NCI-H748 treated with DMSO at 0.1 percent for 48 hours (cell line): ENCODE results near the gene CPA1.

Experiments
- DNase-seq: peaks from one replicate; lab custom pipeline; 2025; lab: John Stamatoyannopoulos, UW

The CPA1 gene

DNA sequence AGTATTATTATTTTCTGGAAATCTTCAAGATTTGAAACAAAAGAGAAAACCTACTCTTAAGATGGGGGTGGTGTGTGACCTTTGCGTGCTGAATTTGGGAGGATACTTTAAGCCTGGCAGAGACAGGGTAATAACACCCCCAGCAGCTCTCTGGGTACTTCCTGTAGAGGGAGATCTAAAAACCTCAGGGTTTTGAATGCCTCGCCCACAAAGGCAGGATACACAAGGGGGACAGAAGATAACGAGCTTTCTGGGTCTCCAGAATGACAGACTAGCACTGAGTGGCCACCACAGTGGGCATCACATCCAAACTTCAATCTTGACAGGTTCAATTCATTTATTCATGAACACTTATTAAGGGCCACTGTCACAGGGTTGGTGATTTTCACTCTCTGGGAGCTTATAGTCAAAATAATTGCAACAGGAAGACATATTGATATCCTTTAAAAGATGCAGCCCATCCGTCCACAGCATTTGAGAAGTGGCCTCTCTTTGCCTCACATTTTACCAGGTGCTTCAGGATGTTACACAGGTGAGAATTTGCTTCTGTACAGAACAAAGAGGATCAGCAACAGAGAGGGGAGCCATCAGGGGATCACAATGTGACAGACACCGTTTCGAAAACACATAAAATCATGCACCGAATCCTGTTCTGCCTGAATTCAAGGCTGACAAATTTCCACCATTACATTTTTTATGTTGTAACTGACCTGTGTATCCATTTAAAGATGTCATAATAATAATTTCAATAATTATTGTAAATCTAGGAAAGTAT, 14.3 kb downstream of the CPA1 start:
- no peak for DNase-seq

DNA sequence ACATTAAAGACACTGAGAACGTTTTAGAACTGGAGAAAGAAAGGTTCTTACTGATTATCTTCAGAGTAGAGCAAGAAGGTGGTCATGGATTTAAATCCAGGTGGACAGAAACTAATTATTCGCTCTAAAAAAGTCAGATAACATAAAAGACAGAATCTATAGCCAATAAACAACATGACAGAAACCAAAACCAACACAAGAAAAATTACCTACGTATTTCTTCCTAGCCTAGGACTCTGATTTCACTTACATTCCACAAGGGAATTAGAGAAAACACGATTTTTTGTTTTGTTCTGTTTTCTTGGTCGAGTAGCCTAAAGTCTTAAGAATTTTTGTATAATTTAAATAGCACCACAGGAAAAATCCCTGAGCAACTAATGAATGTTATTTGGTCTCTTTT, 15.1 kb downstream of the CPA1 start:
- no peak for DNase-seq

DNA sequence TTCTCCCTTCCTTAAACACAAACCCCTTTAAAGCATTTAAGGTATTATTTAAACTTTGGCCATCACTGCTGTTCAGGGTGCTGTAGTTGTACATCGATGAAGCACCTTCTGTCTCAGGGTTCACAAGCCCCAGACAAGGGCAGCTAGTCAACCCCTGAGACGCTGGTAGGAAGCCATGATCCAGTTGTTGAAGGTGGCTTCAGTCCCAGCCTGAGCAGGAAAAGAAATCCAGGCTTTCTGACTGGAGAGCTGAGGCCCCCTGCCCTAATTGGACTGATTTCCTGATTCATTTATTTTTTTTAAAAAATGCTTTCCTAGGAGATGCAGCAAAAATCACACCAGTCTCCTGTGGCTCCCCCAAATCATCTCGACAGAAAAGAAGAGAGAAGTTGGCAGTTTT, 15.8 kb downstream of the CPA1 start:
- DNase-seq = no peak

DNA sequence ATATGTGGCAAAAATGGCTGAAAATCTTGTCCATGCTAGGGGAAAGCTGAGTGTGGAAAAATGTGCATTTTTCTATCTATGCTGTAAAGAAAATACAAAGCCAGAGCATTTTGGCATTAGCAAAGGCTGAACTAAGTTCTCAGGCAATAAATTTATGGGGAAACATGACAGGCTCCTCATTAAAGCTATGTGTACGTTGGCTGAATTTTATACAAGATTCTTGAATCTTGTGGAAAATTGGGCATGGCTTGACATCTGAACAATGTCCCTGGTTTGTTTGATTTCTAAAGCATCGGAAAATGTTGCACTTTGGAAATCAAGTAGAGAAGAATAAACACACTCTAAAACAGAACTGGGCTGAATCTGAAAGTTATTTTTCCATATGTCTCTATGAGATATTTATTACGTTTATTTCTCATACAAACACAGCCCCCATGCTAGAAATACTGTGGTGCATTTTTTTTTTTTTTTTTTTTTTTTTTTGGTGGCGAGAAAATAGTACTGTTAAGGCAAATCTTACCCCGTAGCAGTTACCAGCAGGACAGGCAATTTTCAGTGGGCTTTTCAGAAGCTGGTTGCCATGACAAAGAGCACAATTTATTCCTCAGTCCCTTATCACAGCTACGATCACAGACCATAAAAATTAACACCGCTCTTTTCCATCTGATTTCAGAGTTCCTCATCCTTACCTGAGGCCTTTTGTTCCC, 16.9 kb downstream of the CPA1 start:
- DNase-seq = no peak

DNA sequence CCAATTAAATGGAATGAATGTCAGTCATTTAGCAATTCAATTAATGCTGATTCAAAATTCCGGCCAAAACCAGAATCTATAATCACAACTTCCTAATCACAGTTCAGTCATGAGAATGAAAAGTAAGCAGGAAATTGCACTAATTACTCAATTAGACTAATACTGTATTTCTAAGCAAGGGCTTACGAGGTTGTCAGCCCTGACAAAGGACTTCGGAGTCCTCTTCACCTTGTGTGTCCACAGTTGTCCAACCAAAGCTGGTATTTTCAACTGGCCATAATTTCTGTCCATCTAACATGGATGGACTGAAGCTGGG, 17.4 kb downstream of the CPA1 start:
- peak; percentile 98 for DNase-seq

DNA sequence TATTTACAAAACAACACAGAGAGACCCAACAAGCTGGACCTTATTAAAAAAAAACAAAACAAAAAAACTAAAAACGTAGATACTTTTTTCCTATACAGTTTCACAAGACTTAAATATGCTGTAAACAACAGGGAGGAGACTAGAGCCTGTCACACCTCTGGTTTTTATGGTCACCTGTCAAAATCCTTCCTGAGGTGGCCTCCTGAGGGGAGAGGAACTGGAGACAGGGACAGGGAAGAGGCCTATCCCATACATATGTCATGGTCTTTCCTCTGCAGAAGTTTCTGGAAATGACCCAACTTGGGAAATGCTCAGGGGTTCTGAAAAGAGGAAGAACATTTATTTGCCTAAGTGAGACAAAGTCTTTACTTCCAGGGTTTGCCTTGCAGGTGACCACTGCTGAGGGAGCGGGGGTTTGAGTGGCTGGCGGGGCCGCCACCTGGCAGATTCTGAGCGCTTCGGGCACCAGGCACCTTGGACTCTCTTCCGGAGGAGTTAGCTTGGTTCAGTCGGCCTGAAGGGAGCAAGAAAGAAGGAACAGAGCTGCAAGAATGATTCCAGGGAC, 18.3 kb downstream of the CPA1 start:
- DNase-seq = no peak

DNA sequence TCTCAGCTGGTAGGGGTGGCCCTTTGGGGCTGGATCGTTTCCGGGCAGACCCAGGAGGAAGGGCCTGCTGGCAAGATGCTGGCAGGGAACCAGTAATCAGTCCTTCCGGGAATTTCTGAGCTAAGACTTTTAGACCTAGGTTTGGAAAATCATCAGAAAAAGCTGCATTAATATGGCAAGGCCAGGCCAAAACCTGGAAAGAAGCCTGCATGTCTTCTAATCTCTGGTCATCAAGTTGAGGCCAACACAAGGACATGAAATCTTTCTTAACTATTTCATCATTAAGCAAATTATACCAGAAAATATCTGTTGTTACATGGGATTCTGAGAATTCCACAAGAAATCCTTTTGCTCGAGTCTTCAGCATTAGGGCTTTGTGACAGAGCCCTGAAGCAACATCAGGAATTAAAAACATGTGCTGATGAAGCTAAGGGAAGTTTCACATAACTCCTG, 19.9 kb downstream of the CPA1 start:
- DNase-seq = no peak

DNA sequence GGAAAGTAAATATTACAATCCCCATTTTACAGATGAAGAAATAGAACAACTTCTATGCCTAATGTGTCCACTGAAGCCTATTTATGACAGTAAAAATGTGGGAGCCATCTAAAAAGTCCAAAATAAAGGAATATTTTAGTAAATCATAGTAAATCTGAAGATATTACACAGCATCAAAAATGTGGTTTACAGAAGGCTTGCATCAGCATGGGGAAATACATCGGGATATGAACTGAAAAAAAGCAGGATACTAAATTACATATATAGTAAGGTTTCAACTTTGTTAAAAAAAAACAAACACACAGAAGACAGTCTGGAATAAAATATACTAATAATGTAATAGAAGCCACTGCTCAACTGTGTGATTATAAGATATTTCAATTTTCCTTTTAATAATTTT, 20.8 kb downstream of the CPA1 start:
- no peak for DNase-seq

DNA sequence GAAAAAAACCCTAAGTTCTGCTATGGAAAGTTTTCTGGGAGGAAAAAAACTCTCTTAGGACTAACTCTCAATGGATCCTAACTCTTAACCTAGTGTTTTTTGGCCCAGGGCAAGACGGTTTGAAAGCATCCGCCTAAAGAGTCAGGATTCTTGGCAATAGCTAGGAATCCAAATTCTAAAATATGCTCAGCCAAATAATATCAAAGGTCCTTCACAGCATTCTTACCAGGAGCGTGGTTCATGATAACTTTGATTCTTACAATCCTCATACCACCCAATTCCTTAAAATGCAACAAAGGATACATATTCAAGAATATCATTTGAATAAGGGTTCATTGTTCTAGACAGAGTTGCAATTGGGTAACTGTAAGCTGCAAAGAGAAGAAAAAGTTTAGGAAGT, 21.3 kb downstream of the CPA1 start:
- DNase-seq = no peak

DNA sequence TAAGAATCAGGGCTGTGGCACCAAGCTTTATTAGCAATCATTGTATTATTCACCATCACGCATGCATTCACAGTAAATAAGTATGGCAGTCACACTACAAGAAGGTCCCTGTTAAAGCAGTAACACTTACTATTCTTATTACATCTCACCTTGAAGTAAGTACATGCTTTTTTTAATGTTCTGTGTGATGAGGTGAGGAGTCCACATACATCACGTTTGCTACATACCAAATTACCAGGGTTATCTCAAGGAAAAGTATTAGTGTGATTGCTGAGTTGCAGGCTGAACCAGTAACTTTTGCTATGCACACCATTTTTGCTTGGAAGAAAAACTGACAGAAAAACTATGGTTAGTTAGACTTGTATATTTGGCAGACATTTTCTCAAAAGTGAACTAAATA, 24.7 kb downstream of the CPA1 start:
- no peak for DNase-seq

DNA sequence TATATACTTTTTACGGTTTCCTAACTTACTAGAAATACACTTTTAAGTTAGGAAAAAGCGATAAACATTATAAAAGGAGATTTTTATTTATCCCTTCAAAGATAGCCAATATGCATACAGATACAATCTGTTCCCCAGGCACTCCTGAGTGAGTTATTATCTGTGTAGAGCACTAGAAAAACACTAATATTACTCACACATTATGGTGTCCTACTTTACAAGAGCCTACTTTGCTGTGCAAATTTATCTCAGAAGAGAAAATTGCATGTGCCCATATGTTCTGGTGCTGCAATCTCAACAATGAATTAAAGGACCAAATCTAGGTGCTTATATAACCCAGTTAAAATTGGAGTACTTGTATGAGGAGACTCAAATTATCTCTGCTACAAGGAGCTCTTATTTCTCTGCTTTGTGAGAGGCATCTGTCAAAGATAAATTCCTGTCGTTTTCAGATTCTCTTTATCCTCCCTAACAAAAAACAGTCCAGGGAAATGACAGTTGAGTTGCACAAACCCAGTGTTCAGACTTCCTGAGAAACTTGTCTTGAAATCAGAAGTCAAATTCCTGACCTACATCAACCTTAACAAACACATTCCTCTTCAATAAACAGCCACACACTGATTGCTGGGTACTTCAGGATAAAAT, 28.9 kb downstream of the CPA1 start:
- DNase-seq = no peak

DNA sequence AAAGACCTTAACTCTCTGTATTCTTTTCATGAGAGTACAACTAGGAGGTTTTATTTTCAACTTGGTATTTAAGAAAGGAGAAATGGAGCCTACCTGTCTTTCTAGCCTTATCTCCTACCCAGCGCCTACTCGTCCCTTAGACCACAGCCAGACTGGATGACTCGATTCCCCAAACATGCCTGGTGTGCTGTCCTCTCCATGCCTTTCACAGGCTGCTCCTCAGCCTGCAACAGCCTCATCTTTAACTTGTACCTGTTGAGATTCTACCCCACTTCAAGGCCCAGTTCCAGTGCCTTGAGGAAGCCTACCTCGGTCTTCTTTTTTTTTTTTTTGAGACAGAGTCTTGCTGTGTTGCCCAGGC, 29.4 kb downstream of the CPA1 start:
- DNase-seq = no peak

DNA sequence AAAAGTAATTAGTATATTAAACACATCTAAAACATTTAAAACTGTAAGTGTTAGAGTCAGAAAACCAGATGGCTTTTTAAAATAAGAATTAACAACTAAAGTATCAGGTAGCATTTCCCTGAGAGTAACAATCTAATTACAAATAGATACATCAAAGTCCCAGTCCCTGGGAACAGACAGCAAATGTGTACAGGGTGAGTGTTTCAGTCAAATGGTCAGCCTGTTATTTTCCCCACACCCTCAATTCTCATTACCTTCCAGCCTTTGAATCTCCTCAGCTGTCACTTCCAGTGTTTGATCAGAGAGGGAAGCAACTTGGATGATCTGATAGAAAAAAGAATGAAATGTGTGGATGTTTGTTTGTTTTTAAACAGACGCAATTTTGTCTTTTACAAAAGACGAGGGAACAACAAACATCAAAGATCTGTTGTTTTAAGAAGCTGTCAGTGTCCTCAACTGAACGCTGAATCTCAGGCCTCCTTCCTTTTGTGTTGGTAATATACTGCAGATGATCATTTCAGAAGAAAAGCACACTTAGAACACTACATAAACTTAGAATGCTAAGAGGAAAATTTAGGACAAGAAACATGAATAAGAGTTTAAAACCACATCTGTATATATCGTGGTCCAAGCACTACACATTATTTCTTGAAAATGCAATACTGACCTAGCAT, 30.7 kb downstream of the CPA1 start:
- peak; percentile 59 for DNase-seq

DNA sequence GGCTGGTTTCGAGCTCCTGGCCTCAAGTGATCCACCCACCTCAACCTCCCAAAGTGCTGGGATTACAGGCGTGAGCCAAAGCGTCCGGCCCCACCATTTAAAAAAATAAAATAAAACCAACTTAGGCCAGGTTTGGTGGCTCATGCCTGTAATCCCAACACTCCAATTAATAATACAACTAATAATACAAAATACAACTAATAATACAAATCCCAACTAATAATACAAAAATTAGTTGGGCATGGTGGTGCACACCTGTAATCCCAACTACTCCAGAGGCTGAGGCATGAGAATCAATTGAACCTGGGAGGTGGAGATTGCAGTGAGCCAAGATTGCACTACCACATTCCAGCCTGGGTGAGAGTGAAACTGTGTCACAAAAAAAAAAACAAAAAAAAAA, 32.9 kb downstream of the CPA1 start:
- no peak for DNase-seq

DNA sequence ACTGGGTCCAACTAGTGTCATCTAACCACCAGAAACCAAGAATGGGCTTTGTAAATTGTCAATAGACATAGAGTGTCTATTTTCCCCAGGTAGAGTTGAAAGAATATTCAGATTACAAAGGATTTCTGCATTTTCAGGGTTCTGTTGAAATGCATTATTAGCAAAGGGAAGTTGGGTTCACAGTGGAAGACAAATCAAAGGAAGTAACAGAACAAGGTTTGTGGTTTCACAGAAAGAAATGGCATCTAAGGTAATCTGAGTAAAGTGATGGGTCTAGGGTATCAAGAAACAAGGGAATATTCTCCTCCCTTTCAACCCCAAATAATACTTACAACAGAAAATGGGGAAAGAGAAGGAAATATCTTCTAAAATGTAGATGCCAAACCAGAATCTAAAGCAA, 34.7 kb downstream of the CPA1 start:
- no peak for DNase-seq

DNA sequence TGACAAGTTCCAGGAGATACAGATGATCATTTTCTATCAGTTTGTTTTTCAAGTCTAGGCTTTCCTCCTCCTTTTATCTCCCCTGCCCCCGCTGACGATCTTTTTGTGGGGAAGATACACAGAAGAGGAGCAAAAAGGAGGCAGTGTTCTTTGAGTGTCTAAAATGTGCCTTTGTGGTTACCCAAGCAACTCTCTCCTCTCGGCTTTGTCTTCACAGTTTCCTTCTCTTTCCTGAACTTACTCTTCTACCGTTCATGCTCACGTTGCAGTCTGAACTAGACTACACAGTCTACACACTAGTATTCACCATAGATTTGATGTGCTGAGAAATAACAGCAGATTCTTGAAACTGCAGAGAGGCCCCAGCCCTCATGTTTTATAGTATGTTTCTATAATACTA, 36.9 kb downstream of the CPA1 start:
- DNase-seq = no peak

DNA sequence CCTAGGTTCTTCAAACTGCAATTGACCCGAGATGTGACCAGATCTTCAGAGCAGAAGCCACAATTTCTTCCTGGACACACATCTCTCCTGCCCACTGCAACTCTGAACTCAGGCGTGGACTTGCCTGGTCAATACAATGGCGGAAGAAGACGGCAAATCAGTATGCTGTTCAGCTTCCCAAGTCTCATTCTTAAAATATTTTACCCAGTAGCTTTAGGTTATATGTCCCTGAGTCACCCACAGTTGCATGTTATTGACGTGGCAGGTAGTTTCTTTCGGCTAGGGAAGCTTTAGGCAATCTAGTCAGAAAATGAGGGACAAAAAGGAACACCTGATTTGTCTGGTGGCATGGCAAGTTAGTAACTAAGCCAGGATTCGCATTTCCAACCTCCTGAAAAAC, 38.0 kb downstream of the CPA1 start:
- no peak for DNase-seq

DNA sequence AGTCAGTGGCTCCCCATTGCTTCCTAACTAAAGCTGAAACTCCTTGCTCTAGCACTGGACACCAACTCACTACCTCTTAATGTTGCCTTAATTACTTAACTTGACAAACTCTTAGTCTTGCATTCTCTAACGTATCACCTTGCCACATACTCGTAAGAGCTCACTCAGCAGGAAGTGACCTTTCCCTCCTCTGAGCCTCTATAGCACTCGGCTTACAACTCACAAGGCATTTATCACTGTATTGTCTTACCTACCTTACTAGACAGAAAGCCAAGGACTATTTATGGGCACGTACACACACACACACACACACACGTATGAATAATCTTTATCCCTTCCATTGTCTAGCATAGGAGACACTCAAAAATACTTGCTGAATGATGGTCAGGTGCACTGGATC, 39.4 kb downstream of the CPA1 start:
- peak; percentile 70 for DNase-seq

DNA sequence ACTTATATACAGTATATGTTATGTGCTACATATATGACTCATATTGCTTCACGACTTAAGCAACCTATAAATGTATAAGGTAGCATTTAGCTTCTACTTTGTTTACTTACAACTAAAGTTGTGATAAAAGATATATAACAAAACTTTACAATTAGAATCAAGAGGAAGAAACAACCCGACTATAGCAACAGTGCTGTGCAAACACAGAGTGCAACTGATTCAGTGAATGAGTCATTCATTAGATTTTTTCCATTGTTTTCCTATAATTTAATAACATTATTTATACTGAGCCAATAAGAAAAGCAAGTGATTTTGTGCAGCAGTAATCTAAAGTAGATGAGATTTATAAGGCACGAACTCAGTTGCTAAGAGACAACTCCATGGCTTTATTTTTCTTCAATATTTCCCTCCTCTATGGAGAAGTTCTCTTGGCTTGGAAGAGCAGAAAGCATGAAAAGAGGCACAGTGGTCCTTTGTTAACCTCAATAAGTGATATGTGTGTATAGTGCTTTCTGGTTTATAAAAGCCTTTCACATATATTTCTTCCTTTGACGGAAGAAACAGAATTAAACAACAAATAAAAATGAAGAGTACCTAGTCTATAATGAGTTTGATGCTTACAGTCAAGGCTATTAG, 40.8 kb downstream of the CPA1 start:
- DNase-seq = no peak

DNA sequence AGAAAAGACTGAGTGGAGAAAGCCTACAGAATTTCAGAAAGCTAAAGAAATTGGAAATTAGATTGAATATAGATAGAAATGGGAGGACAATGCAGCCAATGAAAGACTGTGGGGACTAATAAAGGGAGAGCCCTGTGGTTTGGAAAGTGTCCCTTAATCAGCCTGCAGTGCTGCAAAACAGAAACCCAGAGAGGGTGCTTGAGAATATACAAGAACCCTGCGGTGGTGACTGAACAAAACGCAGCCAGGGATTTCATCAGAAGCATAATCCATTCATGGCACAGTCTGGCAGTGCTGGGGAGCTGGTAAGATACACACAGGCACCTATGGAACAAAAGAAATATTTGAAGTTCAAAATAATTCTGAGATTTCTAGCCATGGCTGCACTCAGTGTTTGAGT, 41.4 kb downstream of the CPA1 start:
- DNase-seq = peak; percentile 72

DNA sequence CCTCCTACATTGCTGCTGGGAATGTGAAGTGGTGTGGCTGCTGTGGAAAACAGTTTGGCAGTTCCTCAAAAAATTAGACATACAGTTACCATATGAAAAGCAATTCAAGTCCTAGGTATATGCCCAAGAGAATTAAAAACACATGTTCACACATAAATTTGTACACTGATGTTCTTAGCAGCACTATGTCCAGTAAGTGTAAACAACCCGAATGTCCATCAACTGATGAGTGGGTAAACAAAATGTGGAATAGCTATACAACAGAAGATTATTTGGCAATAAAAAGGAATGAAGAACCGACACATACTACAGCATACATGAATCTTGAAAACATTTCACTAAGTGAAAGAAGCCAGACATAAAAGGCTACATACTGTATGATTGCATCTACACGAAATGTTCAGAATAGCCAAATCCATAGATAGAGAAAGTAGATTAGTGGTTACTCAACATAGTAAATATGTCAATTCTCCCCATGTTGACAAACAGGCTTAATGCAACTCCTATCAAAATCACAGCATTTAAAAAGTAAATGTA, 43.3 kb downstream of the CPA1 start:
- DNase-seq = no peak

DNA sequence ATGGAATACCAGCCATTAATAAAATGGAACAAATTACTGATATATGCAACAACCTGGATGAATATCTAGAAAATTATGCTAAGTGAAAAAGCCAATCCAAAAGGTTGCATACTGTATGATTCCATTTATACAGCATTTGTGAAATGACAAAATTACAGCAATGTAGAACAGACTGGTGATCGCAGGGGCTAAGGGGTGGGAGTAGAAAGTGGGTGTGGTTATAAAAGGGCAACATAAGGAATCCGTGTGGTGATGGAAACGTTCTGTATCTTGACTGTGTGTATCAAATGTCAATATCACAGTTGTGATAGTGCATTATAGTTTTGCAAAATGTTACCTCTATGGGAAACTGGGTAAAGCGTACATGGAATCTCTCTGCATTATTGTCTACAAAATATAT, 45.5 kb downstream of the CPA1 start:
- DNase-seq = peak; percentile 53
